WTC11 (cell line): ENCODE measurements around the gene SAP30L. TPM values are rescaled to one million over a fixed set of nuclear protein-coding genes. Genes with fewer than 3 reads are reported as not detected.

Experiments used
- ATAC-seq: fragments of 200-7000 bp; cut with Tn5 transposase; 2 replicates; pipeline ENCODE4 v1.10.0; 2021; ENCODE audit warnings: mild to moderate bottlenecking, moderate library complexity
- CTCF ChIA-PET: fragments of 300-600 bp; sonication (Branson Sonifier 250); formaldehyde crosslinking; loops from one replicate; lab custom pipeline; 2021; ENCODE audit warnings: antibody characterized with exemption; lab: Charles Lee
- POLR2A ChIA-PET: fragments of 350-600 bp; sonication (Branson Sonifier 250); formaldehyde crosslinking; loops from one replicate; lab custom pipeline; 2021; ENCODE audit warnings: antibody characterized with exemption; lab: Charles Lee
- DNase-seq: peaks from one replicate; pipeline ENCODE4 v3.0.0; 2021; ENCODE audit warnings: low spot score
- H3K27ac Mint-ChIP-seq: 2 replicates; pipeline ENCODE4 v1.8.0; 2021; ENCODE audit warnings: mixed read lengths
- H3K27me3 Mint-ChIP-seq: 2 replicates; pipeline ENCODE4 v1.8.0; 2021; ENCODE audit warnings: low read depth, mild to moderate bottlenecking, moderate library complexity, mixed read lengths
- H3K36me3 Mint-ChIP-seq: 2 replicates; pipeline ENCODE4 v1.8.0; 2021; ENCODE audit warnings: mixed read lengths
- H3K4me1 Mint-ChIP-seq: 2 replicates; pipeline ENCODE4 v1.8.0; 2022; ENCODE audit warnings: mixed read lengths
- H3K4me3 Mint-ChIP-seq: 2 replicates; pipeline ENCODE4 v1.8.0; 2021; ENCODE audit warnings: mild to moderate bottlenecking, moderate library complexity, mixed read lengths
- H3K9me3 Mint-ChIP-seq: 2 replicates; pipeline ENCODE4 v1.8.0; 2021; ENCODE audit warnings: mixed read lengths
- CBFB ChIP-seq: sonication (generic); formaldehyde crosslinking; IDR thresholded peaks from 2 replicates; pipeline ENCODE4 v1.8.1; 2022; ENCODE audit warnings: mild to moderate bottlenecking, low read depth, missing genetic modification reagents
- CREB1 ChIP-seq: sonication (generic); formaldehyde crosslinking; IDR thresholded peaks from 2 replicates; pipeline ENCODE4 v1.8.0; 2023; ENCODE audit warnings: mild to moderate bottlenecking, missing genetic modification reagents
- CREM ChIP-seq: sonication (generic); formaldehyde crosslinking; IDR thresholded peaks from 2 replicates; pipeline ENCODE4 v1.8.1; 2022; ENCODE audit warnings: mild to moderate bottlenecking, missing genetic modification reagents, moderate library complexity
- ELF4 ChIP-seq: sonication (generic); formaldehyde crosslinking; IDR thresholded peaks from 2 replicates; pipeline ENCODE4 v1.8.1; 2022; ENCODE audit warnings: low read depth, mild to moderate bottlenecking, moderate library complexity, missing genetic modification reagents
- EMX1 ChIP-seq: fragments of 250-450 bp; sonication (Bioruptor Pico); IDR thresholded peaks from 2 replicates; pipeline ENCODE4 v1.8.0; 2021; ENCODE audit warnings: mild to moderate bottlenecking
- FOXK1 ChIP-seq: sonication (generic); formaldehyde crosslinking; IDR thresholded peaks from 2 replicates; pipeline ENCODE4 v1.8.0; 2022; ENCODE audit warnings: mild to moderate bottlenecking, moderate library complexity, missing genetic modification reagents
- FOXP1 ChIP-seq: sonication (generic); formaldehyde crosslinking; IDR thresholded peaks from 2 replicates; pipeline ENCODE4 v1.8.0; 2022; ENCODE audit warnings: missing genetic modification reagents, mild to moderate bottlenecking, moderate library complexity, borderline replicate concordance
- IRF1 ChIP-seq: sonication (generic); formaldehyde crosslinking; IDR thresholded peaks from 2 replicates; pipeline ENCODE4 v1.8.0; 2023; ENCODE audit warnings: missing genetic modification reagents
- JAZF1 ChIP-seq: fragments of 250-450 bp; sonication (Bioruptor Pico); IDR thresholded peaks from 2 replicates; pipeline ENCODE4 v1.9.0; 2021; ENCODE audit warnings: moderate library complexity, mild to moderate bottlenecking, inconsistent platforms
- NFATC4 ChIP-seq: fragments of 250-450 bp; sonication (Bioruptor Pico); IDR thresholded peaks from 2 replicates; pipeline ENCODE4 v1.9.0; 2021; ENCODE audit warnings: mild to moderate bottlenecking
- RORB ChIP-seq: fragments of 250-450 bp; sonication (Bioruptor Pico); IDR thresholded peaks from 2 replicates; pipeline ENCODE4 v1.9.0; 2021; ENCODE audit warnings: mild to moderate bottlenecking
- SMAD3 ChIP-seq: sonication (generic); formaldehyde crosslinking; IDR thresholded peaks from 2 replicates; pipeline ENCODE4 v1.8.0; 2022; ENCODE audit warnings: missing genetic modification reagents, mild to moderate bottlenecking, borderline replicate concordance
- STAT6 ChIP-seq: sonication (generic); formaldehyde crosslinking; conservative IDR thresholded peaks from 2 replicates; pipeline ENCODE4 v1.8.1; 2023; ENCODE audit warnings: mild to moderate bottlenecking, low read depth, missing genetic modification reagents, moderate library complexity
- ZNF138 ChIP-seq: sonication (generic); formaldehyde crosslinking; conservative IDR thresholded peaks from 2 replicates; pipeline ENCODE4 v1.8.1; 2022; ENCODE audit warnings: mild to moderate bottlenecking, moderate library complexity, missing genetic modification reagents
- ZNF416 ChIP-seq: fragments of 250-450 bp; sonication (Bioruptor Pico); IDR thresholded peaks from 2 replicates; pipeline ENCODE4 v1.9.0; 2021; ENCODE audit warnings: mild to moderate bottlenecking, inconsistent platforms
- ZNF671 ChIP-seq: fragments of 250-450 bp; sonication (Bioruptor Pico); IDR thresholded peaks from 2 replicates; pipeline ENCODE4 v1.8.0; 2021; ENCODE audit warnings: mild to moderate bottlenecking
- total RNA-seq: library from RNA; stranded (reverse); gene quantifications from 3 replicates; pipeline ENCODE4 v1.2.3, GENCODE V29; 2021
- TF ChIP-seq, protein P1 (sequence below): sonication (generic); formaldehyde crosslinking; IDR thresholded peaks from 2 replicates; pipeline ENCODE4 v1.8.1; 2022; ENCODE audit warnings: mild to moderate bottlenecking, moderate library complexity, missing genetic modification reagents
- TF ChIP-seq, protein P2 (sequence below): sonication (generic); formaldehyde crosslinking; IDR thresholded peaks from 2 replicates; pipeline ENCODE4 v1.8.0; 2022; ENCODE audit warnings: mild to moderate bottlenecking, missing genetic modification reagents
- TF ChIP-seq, protein P3 (sequence below): fragments of 250-450 bp; sonication (Bioruptor Pico); IDR thresholded peaks from 2 replicates; pipeline ENCODE4 v2.1.2; 2022; ENCODE audit warnings: mild to moderate bottlenecking, moderate library complexity
- TF ChIP-seq, protein P4 (sequence below): sonication (generic); formaldehyde crosslinking; IDR thresholded peaks from 2 replicates; pipeline ENCODE4 v1.8.0; 2022; ENCODE audit warnings: mild to moderate bottlenecking, missing genetic modification reagents

SAP30L gene
- total RNA-seq, 1 experiment from 2014 or later = 33.5 TPM

- TF ChIP-seq STAT6 (CRISPR knock-in tag) (no peak), ELF4 (CRISPR knock-in tag) (no peak)
Measured at GRCh38 chr5:154403234-154403633, 42.6 kb upstream of the SAP30L start (continued).

DNA sequence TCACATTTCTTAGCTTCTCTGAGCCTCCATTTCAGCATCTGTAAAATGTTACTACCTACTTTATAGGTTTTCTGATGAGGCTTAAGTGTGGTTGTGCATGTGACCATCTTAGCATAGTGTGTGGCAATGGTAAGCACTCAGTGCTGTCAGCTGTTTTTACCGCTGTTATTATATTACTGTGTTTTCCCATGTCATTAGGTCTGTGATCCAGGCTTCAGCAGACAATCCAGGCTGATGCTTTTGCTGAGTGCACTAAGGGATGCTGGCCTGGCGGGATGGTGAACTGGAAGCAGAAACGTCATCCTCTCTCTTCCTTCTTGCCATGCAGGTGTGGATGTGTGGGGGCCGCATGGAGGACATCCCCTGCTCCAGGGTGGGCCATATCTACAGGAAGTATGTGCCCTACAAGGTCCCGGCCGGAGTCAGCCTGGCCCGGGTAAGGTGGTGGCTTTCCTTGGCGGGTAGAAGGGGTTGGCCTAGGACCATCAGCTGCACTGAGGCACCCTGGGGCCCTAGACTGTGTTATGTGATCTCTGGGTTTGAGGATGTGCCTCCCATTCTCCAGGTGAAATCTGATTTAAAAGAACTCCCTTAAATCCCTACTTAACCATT is 41.9 kb upstream of the SAP30L start:
- H3K27ac Mint-ChIP-seq = no peak overlapping the region
- TF ChIP-seq, protein P1, sequence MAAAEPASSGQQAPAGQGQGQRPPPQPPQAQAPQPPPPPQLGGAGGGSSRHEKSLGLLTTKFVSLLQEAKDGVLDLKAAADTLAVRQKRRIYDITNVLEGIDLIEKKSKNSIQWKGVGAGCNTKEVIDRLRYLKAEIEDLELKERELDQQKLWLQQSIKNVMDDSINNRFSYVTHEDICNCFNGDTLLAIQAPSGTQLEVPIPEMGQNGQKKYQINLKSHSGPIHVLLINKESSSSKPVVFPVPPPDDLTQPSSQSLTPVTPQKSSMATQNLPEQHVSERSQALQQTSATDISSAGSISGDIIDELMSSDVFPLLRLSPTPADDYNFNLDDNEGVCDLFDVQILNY (CRISPR knock-in tag) = no peak
- TF ChIP-seq RORB (CRISPR knock-in tag) (no peak), EMX1 (CRISPR knock-in tag) (no peak), ZNF416 (CRISPR knock-in tag) (no peak), CREM (CRISPR knock-in tag) (no peak), NFATC4 (CRISPR knock-in tag) (no peak), JAZF1 (CRISPR knock-in tag) (no peak)
- TF ChIP-seq, protein P2, sequence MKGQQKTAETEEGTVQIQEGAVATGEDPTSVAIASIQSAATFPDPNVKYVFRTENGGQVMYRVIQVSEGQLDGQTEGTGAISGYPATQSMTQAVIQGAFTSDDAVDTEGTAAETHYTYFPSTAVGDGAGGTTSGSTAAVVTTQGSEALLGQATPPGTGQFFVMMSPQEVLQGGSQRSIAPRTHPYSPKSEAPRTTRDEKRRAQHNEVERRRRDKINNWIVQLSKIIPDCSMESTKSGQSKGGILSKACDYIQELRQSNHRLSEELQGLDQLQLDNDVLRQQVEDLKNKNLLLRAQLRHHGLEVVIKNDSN (CRISPR knock-in tag) = no peak
- TF ChIP-seq, protein P3, sequence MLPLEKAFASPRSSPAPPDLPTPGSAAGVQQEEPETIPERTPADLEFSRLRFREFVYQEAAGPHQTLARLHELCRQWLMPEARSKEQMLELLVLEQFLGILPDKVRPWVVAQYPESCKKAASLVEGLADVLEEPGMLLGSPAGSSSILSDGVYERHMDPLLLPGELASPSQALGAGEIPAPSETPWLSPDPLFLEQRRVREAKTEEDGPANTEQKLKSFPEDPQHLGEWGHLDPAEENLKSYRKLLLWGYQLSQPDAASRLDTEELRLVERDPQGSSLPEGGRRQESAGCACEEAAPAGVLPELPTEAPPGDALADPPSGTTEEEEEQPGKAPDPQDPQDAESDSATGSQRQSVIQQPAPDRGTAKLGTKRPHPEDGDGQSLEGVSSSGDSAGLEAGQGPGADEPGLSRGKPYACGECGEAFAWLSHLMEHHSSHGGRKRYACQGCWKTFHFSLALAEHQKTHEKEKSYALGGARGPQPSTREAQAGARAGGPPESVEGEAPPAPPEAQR (CRISPR knock-in tag) = no peak
- TF ChIP-seq, protein P4, sequence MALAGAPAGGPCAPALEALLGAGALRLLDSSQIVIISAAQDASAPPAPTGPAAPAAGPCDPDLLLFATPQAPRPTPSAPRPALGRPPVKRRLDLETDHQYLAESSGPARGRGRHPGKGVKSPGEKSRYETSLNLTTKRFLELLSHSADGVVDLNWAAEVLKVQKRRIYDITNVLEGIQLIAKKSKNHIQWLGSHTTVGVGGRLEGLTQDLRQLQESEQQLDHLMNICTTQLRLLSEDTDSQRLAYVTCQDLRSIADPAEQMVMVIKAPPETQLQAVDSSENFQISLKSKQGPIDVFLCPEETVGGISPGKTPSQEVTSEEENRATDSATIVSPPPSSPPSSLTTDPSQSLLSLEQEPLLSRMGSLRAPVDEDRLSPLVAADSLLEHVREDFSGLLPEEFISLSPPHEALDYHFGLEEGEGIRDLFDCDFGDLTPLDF = no peak
- no peaks in the 10 kb centered on the region; the same call in 1 of the 2 replicates for H3K27me3 Mint-ChIP-seq
- ChIA-PET POLR2A (no interaction called here), CTCF (interaction anchor here (1.2 to 3.8 kb wide), 10 partner anchors 8 to 366 kb away, joined by 3 to 72 read pairs (median 6); partner anchors contain the start of genes FAM114A2, GALNT10 and MFAP3)
- H3K36me3 Mint-ChIP-seq = no peaks in the 10 kb centered on the region
- H3K4me3 Mint-ChIP-seq = no peak overlapping the region
- H3K4me1 Mint-ChIP-seq = peaks cover 13% of the 10 kb centered on the region
- ATAC-seq (no peak), DNase-seq (no peak)
- H3K9me3 Mint-ChIP-seq = no peaks in the 10 kb centered on the region

DNA sequence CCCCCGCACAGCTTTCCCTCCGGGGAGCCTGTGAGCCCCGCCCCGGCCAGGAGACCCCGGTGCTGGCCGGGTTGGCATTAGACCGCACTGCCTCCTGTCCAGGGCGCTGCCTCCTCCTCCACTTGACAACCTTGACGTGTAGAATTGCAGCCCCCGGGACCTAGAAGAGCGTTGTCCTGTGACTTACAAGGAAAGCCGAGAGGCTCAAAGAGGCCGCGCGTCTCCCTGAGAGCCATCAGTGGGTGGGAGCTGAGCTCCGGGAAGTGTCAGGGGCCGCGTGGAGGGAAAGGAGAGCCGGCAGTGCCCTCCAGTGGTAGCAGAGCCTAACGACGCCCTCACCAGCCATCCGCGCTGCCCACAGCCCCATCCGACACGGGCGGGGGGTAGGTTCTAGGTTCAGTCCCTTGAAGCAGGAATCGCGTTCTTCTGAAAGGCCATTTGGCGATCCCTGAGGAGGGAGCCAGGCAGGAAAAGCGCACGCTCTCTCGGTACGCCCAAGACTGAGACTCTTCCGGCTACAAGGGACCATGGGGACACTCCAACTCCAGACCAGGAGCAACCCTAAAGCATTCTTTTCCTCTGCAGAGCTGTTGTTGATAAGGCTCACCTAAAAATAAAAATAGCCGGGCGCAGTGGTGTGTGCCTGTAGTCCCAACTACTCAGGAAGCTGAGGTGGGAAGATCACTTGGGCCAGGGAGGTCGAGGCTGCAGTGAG is 40.6 kb upstream of the SAP30L start:
- Mint-ChIP-seq H3K36me3 (no peaks in the 10 kb centered on the region), H3K4me3 (peak overlapping the region; percentile 57), H3K9me3 (no peaks in the 10 kb centered on the region), H3K4me1 (peaks cover 13% of the 10 kb centered on the region), H3K27ac (no peak overlapping the region), H3K27me3 (no peaks in the 10 kb centered on the region; the same call in 1 of the 2 replicates)
- peak; percentile 86 for DNase-seq
- ChIA-PET CTCF (interaction anchor here (0.6 to 3.8 kb wide), 43 partner anchors 9 to 865 kb away, joined by 3 to 72 read pairs (median 4); partner anchors contain the start of genes FAM114A2, GALNT10, HAND1 and MFAP3), POLR2A (no interaction called here)
- ATAC-seq = peak; percentile 93
- TF ChIP-seq, protein P2 (CRISPR knock-in tag) = no peak
- no peak for TF ChIP-seq ZNF138 (CRISPR knock-in tag)
- TF ChIP-seq FOXK1 (CRISPR knock-in tag) = no peak
- TF ChIP-seq STAT6 (CRISPR knock-in tag) = no peak
- TF ChIP-seq ZNF671 = no peak
- TF ChIP-seq IRF1 (CRISPR knock-in tag) = no peak
- TF ChIP-seq CREB1 (CRISPR knock-in tag) = no peak
- TF ChIP-seq JAZF1 (CRISPR knock-in tag) = no peak
- peak; percentile 21; the same call in 1 of the 2 replicates for TF ChIP-seq FOXP1 (CRISPR knock-in tag)
- no peak for TF ChIP-seq SMAD3
- no peak for TF ChIP-seq CBFB (CRISPR knock-in tag)
